Measurements from ENCODE around the gene ATP8A2. TPM values are rescaled to one million over a fixed set of nuclear protein-coding genes. Genes with fewer than 3 reads are reported as not detected.

ATP8A2 gene
- total and polyA plus RNA-seq, 4 donors, result 0.31 to 2.7 (median 1.1) TPM

DNA sequence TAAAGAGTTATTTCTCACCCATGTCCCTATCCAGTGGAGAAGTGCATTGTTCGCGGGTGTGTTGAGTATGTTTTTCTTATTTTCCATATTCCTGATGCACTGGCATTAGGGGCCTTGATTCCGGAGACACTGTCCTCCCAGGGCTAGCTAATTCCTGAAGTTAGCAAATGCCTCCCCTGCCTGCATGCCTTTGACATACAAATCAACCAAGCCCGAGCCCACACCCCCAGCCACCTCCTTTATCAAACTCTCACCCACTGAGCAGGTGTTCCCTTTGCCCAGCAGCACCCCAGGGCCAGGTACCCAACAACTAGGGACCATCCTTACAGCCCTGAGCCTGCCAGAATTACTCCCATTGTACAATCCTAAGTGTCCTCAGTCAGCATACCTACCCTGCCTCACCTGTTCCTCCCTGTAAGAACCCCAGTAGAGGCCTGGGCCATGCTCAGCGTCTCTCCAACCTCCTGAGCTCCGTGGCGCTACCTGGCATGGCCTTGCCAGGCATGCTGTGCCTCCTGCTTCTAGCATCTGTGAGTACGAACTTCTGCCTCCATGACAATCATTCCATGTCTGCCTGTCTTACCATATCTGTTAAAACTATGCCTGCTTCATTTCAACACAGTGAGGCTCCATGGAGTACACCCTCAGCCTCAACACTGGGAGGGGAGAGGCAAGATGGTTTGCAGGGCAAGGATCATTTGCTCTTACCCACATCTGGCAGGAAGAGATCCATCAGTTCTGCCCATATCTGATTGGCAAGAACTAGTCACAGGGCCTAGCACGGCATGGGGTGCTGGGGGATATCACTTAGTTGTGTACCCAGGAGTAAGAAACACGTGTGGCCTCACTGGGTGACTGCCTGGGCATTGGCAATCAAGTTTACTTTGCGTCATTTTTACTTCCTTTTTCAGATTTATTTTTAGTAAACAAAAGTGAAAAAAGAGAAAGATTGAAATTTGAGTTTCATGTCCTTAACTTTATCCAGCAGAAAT lies 476.2 kb downstream of the ATP8A2 start:
- WGBS, 2 donors, result 67 to 71% methylated on average over 11 of the region's 11 CpGs
- peaks cover 0 to 8% (median 0%) of the 10 kb centered on the region in 5 donors for H3K4me1 ChIP-seq (ENCODE audit: control insufficient read depth in 5 of 5, insufficient read depth in 5 of 5, low read length in 5 of 5)
- no peak overlapping the region for H3K27ac ChIP-seq (ENCODE audit: low read depth in 1 of 2, low read length in 1 of 2)
- no peaks in the 10 kb centered on the region for H3K27me3 ChIP-seq (ENCODE audit: control insufficient read depth in 3 of 3, insufficient read depth in 3 of 3, low read length in 2 of 3)
- no peaks in the 10 kb centered on the region for H3K36me3 ChIP-seq (ENCODE audit: control insufficient read depth in 4 of 4, insufficient read depth in 4 of 4, low read length in 4 of 4)
- DNase-seq, result no peak
- H3K9me3 ChIP-seq (ENCODE audit: control insufficient read depth in 4 of 4, insufficient read depth in 3 of 4, low read length in 3 of 4), result no peaks in the 10 kb centered on the region
- no peak overlapping the region for H3K9ac ChIP-seq (ENCODE audit: insufficient read depth in 1 of 2, low read length in 2 of 2)
- TF ChIP-seq, protein P1, sequence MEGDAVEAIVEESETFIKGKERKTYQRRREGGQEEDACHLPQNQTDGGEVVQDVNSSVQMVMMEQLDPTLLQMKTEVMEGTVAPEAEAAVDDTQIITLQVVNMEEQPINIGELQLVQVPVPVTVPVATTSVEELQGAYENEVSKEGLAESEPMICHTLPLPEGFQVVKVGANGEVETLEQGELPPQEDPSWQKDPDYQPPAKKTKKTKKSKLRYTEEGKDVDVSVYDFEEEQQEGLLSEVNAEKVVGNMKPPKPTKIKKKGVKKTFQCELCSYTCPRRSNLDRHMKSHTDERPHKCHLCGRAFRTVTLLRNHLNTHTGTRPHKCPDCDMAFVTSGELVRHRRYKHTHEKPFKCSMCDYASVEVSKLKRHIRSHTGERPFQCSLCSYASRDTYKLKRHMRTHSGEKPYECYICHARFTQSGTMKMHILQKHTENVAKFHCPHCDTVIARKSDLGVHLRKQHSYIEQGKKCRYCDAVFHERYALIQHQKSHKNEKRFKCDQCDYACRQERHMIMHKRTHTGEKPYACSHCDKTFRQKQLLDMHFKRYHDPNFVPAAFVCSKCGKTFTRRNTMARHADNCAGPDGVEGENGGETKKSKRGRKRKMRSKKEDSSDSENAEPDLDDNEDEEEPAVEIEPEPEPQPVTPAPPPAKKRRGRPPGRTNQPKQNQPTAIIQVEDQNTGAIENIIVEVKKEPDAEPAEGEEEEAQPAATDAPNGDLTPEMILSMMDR (IDR thresholded peaks at IDR 0.05; ENCODE audit: control extremely low read depth, extremely low read depth), result no peak
- H3K4me3 ChIP-seq, result no peak overlapping the region
- ATAC-seq (ENCODE audit: insufficient read depth, low FRiP score), result no peak

DNA sequence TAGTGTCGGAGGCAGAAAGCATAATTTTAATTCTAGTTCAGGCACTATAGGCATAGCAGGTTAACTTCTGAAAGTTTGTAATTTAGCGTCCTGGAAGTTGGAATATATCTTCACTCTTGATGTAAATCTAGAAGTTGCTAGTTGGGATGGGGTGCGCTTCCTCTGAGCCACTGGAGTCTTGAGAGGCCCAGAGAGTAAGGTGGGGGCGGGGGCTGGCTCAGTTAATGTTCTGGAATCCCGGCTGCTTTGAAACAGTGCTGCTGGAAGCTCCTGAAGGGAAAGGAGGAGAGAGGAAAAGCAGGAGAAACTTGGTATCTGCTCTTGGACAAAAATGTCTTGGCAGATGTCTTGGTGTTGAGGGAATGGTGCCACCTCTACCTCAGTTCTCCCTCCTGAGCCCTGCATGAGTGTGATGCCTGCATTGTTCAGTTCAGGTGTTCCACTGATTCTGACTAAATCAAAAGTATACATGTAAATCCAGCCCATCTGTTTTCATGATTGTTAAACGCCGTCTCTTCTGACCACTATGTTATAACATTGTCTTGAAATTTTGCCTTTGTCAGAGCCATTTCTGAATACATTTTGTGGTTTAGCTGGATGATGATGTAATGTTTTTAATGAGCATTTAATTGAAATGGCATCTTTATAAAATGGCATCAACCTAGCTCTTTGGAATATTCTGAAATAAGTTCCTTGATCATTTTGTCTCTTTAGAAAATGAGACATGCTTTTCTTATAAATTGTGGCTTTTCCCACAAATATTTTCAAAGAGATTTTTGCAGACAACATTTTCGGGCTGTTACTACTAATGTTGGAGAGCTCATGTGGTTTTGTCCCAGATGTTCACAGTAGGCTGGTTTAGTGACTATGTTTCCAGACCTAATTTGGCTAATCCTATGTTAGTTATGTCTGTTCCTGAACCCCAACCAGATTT lies 477.3 kb downstream of the ATP8A2 start:
- DNase-seq, result no peak
- no peaks in the 10 kb centered on the region for H3K27me3 ChIP-seq (ENCODE audit: control insufficient read depth in 3 of 3, insufficient read depth in 3 of 3, low read length in 2 of 3)
- TF ChIP-seq, protein P1 (IDR thresholded peaks at IDR 0.05; ENCODE audit: control extremely low read depth, extremely low read depth), result no peak

DNA sequence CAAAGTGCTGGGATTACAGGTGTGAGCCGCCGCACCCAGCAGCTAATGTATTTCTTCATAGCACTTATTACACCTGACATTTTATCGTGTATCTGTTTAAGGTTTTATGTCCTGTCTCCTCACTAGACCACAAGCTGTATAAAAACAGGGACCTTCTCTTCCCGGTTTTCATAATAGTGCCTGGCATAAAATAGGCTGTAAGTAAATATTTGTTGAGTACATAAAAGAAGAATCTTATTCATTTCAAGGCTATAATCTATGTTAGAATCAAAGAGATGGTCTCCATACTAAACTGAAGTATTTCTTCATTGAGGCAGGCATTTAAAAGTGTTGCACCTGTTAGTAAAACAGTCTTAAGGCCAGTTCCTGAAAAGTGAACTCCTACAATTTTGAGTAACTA lies 486.1 kb downstream of the ATP8A2 start:
- no peak for DNase-seq
- Histone ChIP-seq H3K9ac (ENCODE audit: insufficient read depth in 1 of 2, low read length in 2 of 2) (no peak overlapping the region), H3K4me1 (ENCODE audit: control insufficient read depth in 5 of 5, insufficient read depth in 5 of 5, low read length in 5 of 5) (no peaks in the 10 kb centered on the region), H3K27ac (ENCODE audit: low read depth in 1 of 2, low read length in 1 of 2) (no peak overlapping the region), H3K4me3 (no peak overlapping the region), H3K9me3 (ENCODE audit: control insufficient read depth in 4 of 4, insufficient read depth in 3 of 4, low read length in 3 of 4) (no peaks in the 10 kb centered on the region), H3K36me3 (ENCODE audit: control insufficient read depth in 4 of 4, insufficient read depth in 4 of 4, low read length in 4 of 4) (no peaks in the 10 kb centered on the region), H3K27me3 (ENCODE audit: control insufficient read depth in 3 of 3, insufficient read depth in 3 of 3, low read length in 2 of 3) (no peaks in the 10 kb centered on the region)
- no peak for ATAC-seq (ENCODE audit: insufficient read depth, low FRiP score)
- TF ChIP-seq, protein P1 (IDR thresholded peaks at IDR 0.05; ENCODE audit: control extremely low read depth, extremely low read depth), result no peak
- 82 to 87% methylated on average over 4 of the region's 4 CpGs for WGBS, 2 donors

More for the DNA sequence above, 477.3 kb downstream of the ATP8A2 start:
- no peak overlapping the region for H3K9ac ChIP-seq (ENCODE audit: insufficient read depth in 1 of 2, low read length in 2 of 2)
- WGBS, 2 donors, result 82 to 83% methylated on average over 8 of the region's 8 CpGs
- H3K4me1 ChIP-seq (ENCODE audit: control insufficient read depth in 5 of 5, insufficient read depth in 5 of 5, low read length in 5 of 5), result peaks cover 0 to 8% (median 0%) of the 10 kb centered on the region in 5 donors
- no peak overlapping the region for H3K4me3 ChIP-seq
- H3K9me3 ChIP-seq (ENCODE audit: control insufficient read depth in 4 of 4, insufficient read depth in 3 of 4, low read length in 3 of 4), result no peaks in the 10 kb centered on the region
- no peaks in the 10 kb centered on the region for H3K36me3 ChIP-seq (ENCODE audit: control insufficient read depth in 4 of 4, insufficient read depth in 4 of 4, low read length in 4 of 4)
- H3K27ac ChIP-seq (ENCODE audit: low read depth in 1 of 2, low read length in 1 of 2), result no peak overlapping the region
- ATAC-seq (ENCODE audit: insufficient read depth, low FRiP score), result no peak
